ENCODE results near the gene TRDMT1.

DNA sequence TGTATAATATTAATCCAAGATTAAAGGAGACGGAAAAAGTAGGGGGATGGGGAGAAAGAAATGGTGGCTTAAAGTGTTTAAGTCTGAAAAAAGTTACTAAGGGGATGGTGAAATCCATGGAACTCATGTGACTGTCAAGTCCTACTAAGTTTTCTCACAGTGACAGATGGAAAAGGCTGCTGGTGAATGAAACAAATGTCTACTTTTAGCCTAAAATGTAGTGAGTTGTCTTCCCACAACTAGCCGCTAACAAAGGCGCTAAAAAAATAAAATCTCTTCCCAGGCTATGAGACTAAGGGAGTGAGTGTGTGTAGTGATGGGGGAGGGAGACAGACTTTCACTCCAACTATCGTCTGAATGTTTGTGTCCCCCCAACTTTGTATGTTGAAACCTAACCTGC, 39.1 kb upstream of the TRDMT1 start:
- TF ChIP-seq CTCF (IDR thresholded peaks at IDR 0.05), result no peak
- no peak for TF ChIP-seq EZH2 (IDR thresholded peaks at IDR 0.05; ENCODE audit: borderline replicate concordance, insufficient read depth, low read depth, low read length, poor library complexity, severe bottlenecking)

Measured in B cell (primary cell).